Suppressor macrophage (primary cell): Measurements from ENCODE around the gene EFCAB11.
A peak's percentile ranks its signal among the peaks of the same experiment; 100 is the strongest.

Source experiments
- DNase-seq, 4 experiments: peaks; one replicate each; pipeline ENCODE4 v3.0.0-alpha.2; 2020 to 2022

The EFCAB11 gene

GRCh38 chr14:89765346-89765745 is 189.2 kb downstream of the EFCAB11 start:
- DNase-seq: no peak

- DNase-seq: no peak
These were observed 194.4 kb downstream of the EFCAB11 start for GRCh38 chr14:89760086-89760485.

GRCh38 chr14:89757313-89757939 is 197.1 kb downstream of the EFCAB11 start:
- no peak for DNase-seq

- no peak for DNase-seq
These were observed 198.7 kb downstream of the EFCAB11 start for GRCh38 chr14:89755816-89756215.

- no peak for DNase-seq
These were observed 200.6 kb downstream of the EFCAB11 start for GRCh38 chr14:89753828-89754412.

- no peak for DNase-seq
These were observed 203.6 kb downstream of the EFCAB11 start for GRCh38 chr14:89750908-89751392.

- no peak for DNase-seq
These were observed 204.2 kb downstream of the EFCAB11 start for GRCh38 chr14:89750281-89750755.

- peak; percentile 49 to 61 (median 58) for DNase-seq
These were observed 206.5 kb downstream of the EFCAB11 start for GRCh38 chr14:89748004-89748403.

- DNase-seq: no peak
These were observed 207.4 kb downstream of the EFCAB11 start for GRCh38 chr14:89747126-89747525.

- no peak for DNase-seq
These were observed 207.9 kb downstream of the EFCAB11 start for GRCh38 chr14:89746654-89747053.

- DNase-seq: no peak
These were observed 208.4 kb downstream of the EFCAB11 start for GRCh38 chr14:89746135-89746534.
